Loucy (cell line): Measurements from ENCODE around the gene IGFLR1.

Experiments used
- H2AFZ ChIP-seq: fragments of 200-600 bp; sonication (generic); 2 replicates; pipeline ENCODE4 v1.6.0; 2016; ENCODE audit warnings: antibody characterized with exemption, mild to moderate bottlenecking, low read length, moderate library complexity
- H3F3A ChIP-seq: fragments of 200-600 bp; 2 replicates; pipeline ENCODE4 v1.6.0; 2016; ENCODE audit warnings: antibody characterized with exemption, low read depth, mild to moderate bottlenecking
- H3K27me3 ChIP-seq: fragments of 200-600 bp; sonication (generic); 2 replicates; pipeline ENCODE4 v1.6.1; 2014; ENCODE audit warnings: low read length, mild to moderate bottlenecking; ENCODE audit not compliant: insufficient read depth, poor library complexity, severe bottlenecking
- H3K36me3 ChIP-seq: fragments of 200-600 bp; sonication (generic); 2 replicates; pipeline ENCODE4 v1.6.1; 2016; ENCODE audit warnings: low read length; ENCODE audit not compliant: insufficient read depth
- H3K4me1 ChIP-seq: fragments of 200-600 bp; sonication (generic); 2 replicates; pipeline ENCODE4 v1.5.1; 2014; ENCODE audit warnings: low read length, mild to moderate bottlenecking; ENCODE audit not compliant: insufficient read depth, poor library complexity, severe bottlenecking
- H3K4me2 ChIP-seq: fragments of 200-600 bp; sonication (generic); 2 replicates; pipeline ENCODE4 v1.6.0; 2014; ENCODE audit warnings: antibody characterized with exemption, low read length, low read depth, mild to moderate bottlenecking; ENCODE audit not compliant: poor library complexity, severe bottlenecking
- H3K4me3 ChIP-seq: fragments of 200-600 bp; sonication (generic); 2 replicates; pipeline ENCODE4 v1.5.1; 2014; ENCODE audit warnings: low read length, mild to moderate bottlenecking, mixed read lengths; ENCODE audit not compliant: poor library complexity, severe bottlenecking
- H3K79me2 ChIP-seq: fragments of 200-600 bp; sonication (generic); 2 replicates; pipeline ENCODE4 v1.6.1; 2014; ENCODE audit warnings: low read length; ENCODE audit not compliant: insufficient read depth
- H3K9ac ChIP-seq: fragments of 200-600 bp; sonication (generic); 2 replicates; pipeline ENCODE4 v1.6.0; 2014; ENCODE audit warnings: mild to moderate bottlenecking, low read depth, low read length, moderate library complexity; ENCODE audit not compliant: poor library complexity, severe bottlenecking
- H3K9me2 ChIP-seq: fragments of 200-600 bp; sonication (generic); replicated peaks from 2 replicates; pipeline ENCODE4 v1.6.1; 2016; ENCODE audit warnings: low read depth, low read length, mixed read lengths
- H3K9me3 ChIP-seq: fragments of 200-600 bp; sonication (generic); 2 replicates; pipeline ENCODE4 v1.6.1; 2014; ENCODE audit warnings: mild to moderate bottlenecking, antibody characterized with exemption, low read length, low read depth; ENCODE audit not compliant: insufficient read depth
- H4K20me1 ChIP-seq: fragments of 200-600 bp; sonication (generic); 2 replicates; pipeline ENCODE4 v1.6.0; 2014; ENCODE audit warnings: antibody characterized with exemption, low read length, mild to moderate bottlenecking; ENCODE audit not compliant: insufficient read depth, poor library complexity, severe bottlenecking
- CTCF ChIP-seq: fragments of 200-600 bp; sonication (generic); conservative IDR thresholded peaks from 2 replicates; pipeline ENCODE4 v1.5.1; 2014; ENCODE audit warnings: mild to moderate bottlenecking, antibody characterized with exemption, low read length
- EZH2phosphoT487 ChIP-seq: fragments of 200-600 bp; IDR thresholded peaks from 2 replicates; pipeline ENCODE4 v1.6.1; 2018; ENCODE audit warnings: antibody characterized with exemption, mild to moderate bottlenecking, moderate library complexity, borderline replicate concordance

IGFLR1 gene

DNA sequence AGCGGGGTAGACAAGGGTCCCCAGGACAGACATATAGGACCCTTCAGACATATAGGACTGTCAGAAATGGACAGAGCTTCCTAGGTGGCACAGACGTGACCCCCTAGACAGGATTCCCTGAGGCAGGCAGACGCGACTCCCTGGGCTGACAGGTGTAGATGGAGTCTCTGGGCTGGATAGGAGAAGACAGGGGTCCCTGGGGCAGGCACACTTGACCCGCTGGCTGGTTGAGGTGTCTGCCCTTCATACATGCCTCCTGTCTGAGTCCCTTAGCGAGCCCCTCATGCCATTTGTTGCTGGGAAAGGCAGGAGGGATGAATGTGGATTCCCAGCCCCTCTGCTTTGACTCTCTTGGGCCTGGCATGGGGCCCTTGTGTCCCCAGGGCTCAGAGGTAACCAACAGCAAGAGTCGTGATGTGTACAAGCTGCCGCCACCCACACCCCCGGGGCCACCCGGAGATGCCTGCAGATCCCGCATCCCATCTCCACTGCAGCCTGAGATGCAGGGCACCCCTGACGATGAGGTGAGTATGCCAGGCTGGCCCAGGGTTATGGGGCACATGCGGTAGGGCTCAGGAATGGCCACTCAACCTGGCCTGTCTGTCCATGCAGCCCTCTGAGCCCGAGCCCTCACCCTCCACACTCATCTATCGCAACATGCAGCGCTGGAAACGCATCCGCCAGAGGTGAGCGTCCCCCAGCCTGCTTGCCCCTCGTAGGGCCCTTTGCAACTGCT is 11.6 kb upstream of the IGFLR1 start:
- Histone ChIP-seq H3K27me3 (no peaks in the 10 kb centered on the region), H2AFZ (no peak overlapping the region)

DNA sequence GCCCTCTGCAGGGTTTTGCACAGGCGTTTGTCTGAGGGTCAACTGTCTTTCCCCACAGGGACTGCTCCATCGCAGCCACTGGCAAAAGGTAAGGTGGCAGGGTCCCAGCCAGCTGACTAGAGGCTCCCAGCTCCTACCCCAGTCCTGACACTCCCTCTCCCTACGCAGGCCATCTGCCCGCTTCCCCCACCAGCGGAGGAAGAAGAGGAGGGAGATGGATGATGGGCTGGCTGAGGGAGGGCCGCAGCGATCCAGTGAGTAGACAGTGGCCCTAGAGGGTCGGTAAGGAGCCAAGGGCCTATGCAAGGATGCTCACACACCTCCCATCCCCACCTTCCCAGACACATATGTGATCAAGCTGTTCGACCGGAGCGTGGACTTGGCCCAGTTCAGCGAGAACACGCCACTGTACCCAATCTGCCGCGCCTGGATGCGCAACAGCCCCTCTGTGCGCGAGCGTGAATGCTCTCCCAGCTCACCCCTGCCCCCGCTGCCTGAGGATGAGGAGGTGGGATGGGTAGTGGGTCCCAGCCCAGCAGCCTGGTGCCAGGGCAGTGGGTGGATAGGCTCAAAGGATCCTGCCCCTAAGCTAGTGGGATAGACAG is 10.6 kb upstream of the IGFLR1 start:
- Histone ChIP-seq H3K9ac (no peak overlapping the region), H2AFZ (no peak overlapping the region), H4K20me1 (no peaks in the 10 kb centered on the region), H3K4me2 (no peak overlapping the region), H3K9me3 (no peaks in the 10 kb centered on the region), H3F3A (no peaks in the 10 kb centered on the region), H3K36me3 (no peaks in the 10 kb centered on the region; the same call in 1 of the 2 replicates), H3K4me3 (no peak overlapping the region), H3K4me1 (peaks cover 17% of the 10 kb centered on the region), H3K27me3 (no peaks in the 10 kb centered on the region), H3K9me2 (no peaks in the 10 kb centered on the region), H3K79me2 (peaks cover 13% of the 10 kb centered on the region; the same call in 1 of the 2 replicates)
- TF ChIP-seq CTCF (no peak), EZH2phosphoT487 (no peak)

More for the DNA sequence above, 11.6 kb upstream of the IGFLR1 start:
- H3K9ac ChIP-seq: no peak overlapping the region
- H3K4me2 ChIP-seq: no peak overlapping the region
- no peaks in the 10 kb centered on the region for H3K9me2 ChIP-seq
- H3F3A ChIP-seq: no peaks in the 10 kb centered on the region
- H3K36me3 ChIP-seq: no peaks in the 10 kb centered on the region; the same call in 1 of the 2 replicates
- H3K4me3 ChIP-seq: no peak overlapping the region
- peaks cover 15% of the 10 kb centered on the region for H3K4me1 ChIP-seq
- no peaks in the 10 kb centered on the region for H3K9me3 ChIP-seq
- H3K79me2 ChIP-seq: peaks cover 11% of the 10 kb centered on the region; the same call in 1 of the 2 replicates
- no peaks in the 10 kb centered on the region for H4K20me1 ChIP-seq
- TF ChIP-seq EZH2phosphoT487: no peak
- TF ChIP-seq CTCF: no peak

- H3K4me1 ChIP-seq: peaks cover 15% of the 10 kb centered on the region
- H3K79me2 ChIP-seq: peaks cover 13% of the 10 kb centered on the region; the same call in 1 of the 2 replicates
- no peaks in the 10 kb centered on the region for H3K27me3 ChIP-seq
- H3K36me3 ChIP-seq: no peaks in the 10 kb centered on the region; the same call in 1 of the 2 replicates
- H3K9me2 ChIP-seq: no peaks in the 10 kb centered on the region
- H3K9me3 ChIP-seq: no peaks in the 10 kb centered on the region
- TF ChIP-seq CTCF (no peak), EZH2phosphoT487 (no peak)
- no peak overlapping the region for H3K4me2 ChIP-seq
- H3K4me3 ChIP-seq: no peak overlapping the region
- H3F3A ChIP-seq: no peaks in the 10 kb centered on the region
- H2AFZ ChIP-seq: no peak overlapping the region
- H3K9ac ChIP-seq: no peak overlapping the region
- no peaks in the 10 kb centered on the region for H4K20me1 ChIP-seq
Measured at GRCh38 chr19:35751839-35752745, 9.8 kb upstream of the IGFLR1 start.
